Hepatocyte (in vitro differentiated cells): ENCODE results near the gene COL4A3. TPM values are rescaled to one million over a fixed set of nuclear protein-coding genes. Genes with fewer than 3 reads are reported as not detected.

ENCODE experiments used
- DNase-seq: peaks from one replicate; pipeline ENCODE4 v3.0.0-alpha.2; 2016; ENCODE audit warnings: low spot score
- H2AFZ ChIP-seq: fragments of 200-600 bp; sonication (generic); 2 replicates; pipeline ENCODE4 v1.6.0; 2016; ENCODE audit warnings: antibody characterized with exemption, mild to moderate bottlenecking
- H3K27ac ChIP-seq: fragments of 200-600 bp; sonication (generic); 2 replicates; pipeline ENCODE4 v1.5.1; 2016; ENCODE audit warnings: mild to moderate bottlenecking
- H3K27me3 ChIP-seq: fragments of 200-600 bp; sonication (generic); 2 replicates; pipeline ENCODE4 v1.6.1; 2016
- H3K36me3 ChIP-seq: fragments of 200-600 bp; sonication (generic); replicated peaks from 2 replicates; pipeline ENCODE4 v1.5.1; 2016; ENCODE audit warnings: low read depth; ENCODE audit not compliant: insufficient read depth
- H3K4me1 ChIP-seq: fragments of 200-600 bp; sonication (generic); 2 replicates; pipeline ENCODE4 v1.5.1; 2016; ENCODE audit warnings: mild to moderate bottlenecking, moderate library complexity; ENCODE audit not compliant: insufficient read depth
- H3K4me2 ChIP-seq: fragments of 200-600 bp; sonication (generic); 2 replicates; pipeline ENCODE4 v1.6.0; 2016
- H3K4me3 ChIP-seq: fragments of 200-600 bp; sonication (generic); 2 replicates; pipeline ENCODE4 v1.5.1; 2016; ENCODE audit warnings: mild to moderate bottlenecking
- H3K79me2 ChIP-seq: fragments of 200-600 bp; sonication (generic); 2 replicates; pipeline ENCODE4 v1.6.0; 2017; ENCODE audit warnings: mild to moderate bottlenecking
- H3K9me2 ChIP-seq: fragments of 200-600 bp; sonication (generic); replicated peaks from 2 replicates; pipeline ENCODE4 v1.6.0; 2017; ENCODE audit warnings: mild to moderate bottlenecking; ENCODE audit not compliant: insufficient read depth
- H3K9me3 ChIP-seq: fragments of 200-600 bp; sonication (generic); 2 replicates; pipeline ENCODE4 v1.5.1; 2016; ENCODE audit warnings: low read depth, mild to moderate bottlenecking
- H4K20me1 ChIP-seq: fragments of 200-600 bp; sonication (generic); 2 replicates; pipeline ENCODE4 v1.6.0; 2016; ENCODE audit warnings: mild to moderate bottlenecking; ENCODE audit not compliant: insufficient read depth, poor library complexity, severe bottlenecking
- EZH2 ChIP-seq: fragments of 200-600 bp; sonication (generic); IDR thresholded peaks from 2 replicates; pipeline ENCODE4 v1.6.1; 2016; ENCODE audit warnings: antibody characterized with exemption, mild to moderate bottlenecking, borderline replicate concordance
- EZH2phosphoT487 ChIP-seq: fragments of 200-600 bp; sonication (generic); IDR thresholded peaks from one replicate; pipeline ENCODE4 v1.6.1; 2018; ENCODE audit warnings: antibody characterized with exemption, mild to moderate bottlenecking, low read depth, moderate library complexity; ENCODE audit not compliant: unreplicated experiment, severe bottlenecking
- WGBS: methylation state at CpG from one replicate; pipeline ENCODE4 v1.1.6; 2016; ENCODE audit warnings: low lambda C conversion rate; ENCODE audit errors: missing lambda C conversion rate; 5-methylcytosine and 5-hydroxymethylcytosine counted together
- polyA plus RNA-seq: library from polyadenylated mRNA; unstranded; fragments of >200 nt; fragmentation: Nextera tagmentation; extraction: Ambion mirVana; gene quantifications from 2 replicates; pipeline ENCODE4 v1.2.1, GENCODE V29; 2016
- total RNA-seq: library from RNA; depleted of rRNA; stranded (reverse); fragments of >200 nt; gene quantifications from 2 replicates; pipeline ENCODE4 v1.2.3, GENCODE V29; 2014
- TF ChIP-seq, protein P1 (sequence below): fragments of 200-600 bp; sonication (generic); IDR thresholded peaks from 2 replicates; pipeline ENCODE4 v1.5.1; 2016; ENCODE audit warnings: antibody characterized with exemption, mild to moderate bottlenecking; ENCODE audit not compliant: poor library complexity

Gene COL4A3
- total and polyA plus RNA-seq, 2 experiments from 2014 or later, result 0.50 TPM; not detected in 1

GRCh38 chr2:227280895-227281294, 116.5 kb downstream of the COL4A3 start:
- DNase-seq, result peak; percentile 11
- no peak overlapping the region for H3K4me3 ChIP-seq
- no peaks in the 10 kb centered on the region for H3K9me3 ChIP-seq
- no peaks in the 10 kb centered on the region for H3K79me2 ChIP-seq
- TF ChIP-seq EZH2, result no peak
- TF ChIP-seq, protein P1, sequence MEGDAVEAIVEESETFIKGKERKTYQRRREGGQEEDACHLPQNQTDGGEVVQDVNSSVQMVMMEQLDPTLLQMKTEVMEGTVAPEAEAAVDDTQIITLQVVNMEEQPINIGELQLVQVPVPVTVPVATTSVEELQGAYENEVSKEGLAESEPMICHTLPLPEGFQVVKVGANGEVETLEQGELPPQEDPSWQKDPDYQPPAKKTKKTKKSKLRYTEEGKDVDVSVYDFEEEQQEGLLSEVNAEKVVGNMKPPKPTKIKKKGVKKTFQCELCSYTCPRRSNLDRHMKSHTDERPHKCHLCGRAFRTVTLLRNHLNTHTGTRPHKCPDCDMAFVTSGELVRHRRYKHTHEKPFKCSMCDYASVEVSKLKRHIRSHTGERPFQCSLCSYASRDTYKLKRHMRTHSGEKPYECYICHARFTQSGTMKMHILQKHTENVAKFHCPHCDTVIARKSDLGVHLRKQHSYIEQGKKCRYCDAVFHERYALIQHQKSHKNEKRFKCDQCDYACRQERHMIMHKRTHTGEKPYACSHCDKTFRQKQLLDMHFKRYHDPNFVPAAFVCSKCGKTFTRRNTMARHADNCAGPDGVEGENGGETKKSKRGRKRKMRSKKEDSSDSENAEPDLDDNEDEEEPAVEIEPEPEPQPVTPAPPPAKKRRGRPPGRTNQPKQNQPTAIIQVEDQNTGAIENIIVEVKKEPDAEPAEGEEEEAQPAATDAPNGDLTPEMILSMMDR, result no peak
- no peak for TF ChIP-seq EZH2phosphoT487
- H3K4me1 ChIP-seq, result no peaks in the 10 kb centered on the region
- no peak overlapping the region for H2AFZ ChIP-seq
- H3K36me3 ChIP-seq, result no peaks in the 10 kb centered on the region
- H3K4me2 ChIP-seq, result no peak overlapping the region
- no peaks in the 10 kb centered on the region for H4K20me1 ChIP-seq
- H3K27ac ChIP-seq, result no peak overlapping the region
- no peaks in the 10 kb centered on the region for H3K27me3 ChIP-seq
- H3K9me2 ChIP-seq, result no peaks in the 10 kb centered on the region

DNA sequence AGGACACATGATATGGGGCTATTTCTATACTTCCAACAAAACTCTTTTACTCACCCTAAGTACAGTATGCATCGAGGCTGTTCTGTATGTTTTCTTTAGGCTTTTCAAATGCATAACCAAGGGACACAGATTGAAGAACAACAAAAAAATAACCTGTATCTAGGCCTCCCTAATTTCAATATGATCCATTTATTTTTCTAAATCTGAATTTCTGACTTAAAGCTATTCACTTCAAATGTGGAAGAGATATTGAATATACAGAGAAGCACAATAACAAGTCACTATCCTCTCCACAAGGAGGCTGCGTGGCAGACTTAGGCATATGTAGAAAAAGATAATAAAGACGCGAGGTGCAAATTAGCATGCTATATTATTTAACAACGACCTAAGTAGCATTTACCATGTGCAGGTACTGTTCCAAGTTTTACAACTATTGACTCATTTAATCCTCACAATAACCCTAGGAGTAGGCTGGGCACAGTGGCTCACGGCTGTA, 121.4 kb downstream of the COL4A3 start:
- H3K27me3 ChIP-seq, result no peaks in the 10 kb centered on the region
- H2AFZ ChIP-seq, result no peak overlapping the region
- TF ChIP-seq EZH2, result no peak
- TF ChIP-seq EZH2phosphoT487, result no peak
- TF ChIP-seq, protein P1, result no peak
- no peak for DNase-seq
- H3K36me3 ChIP-seq, result no peaks in the 10 kb centered on the region
- H3K4me3 ChIP-seq, result no peak overlapping the region
- no peak overlapping the region for H3K27ac ChIP-seq
- H3K79me2 ChIP-seq, result no peaks in the 10 kb centered on the region
- 83% methylated on average over 6 of the region's 6 CpGs for WGBS
- no peak overlapping the region for H3K4me2 ChIP-seq
- H4K20me1 ChIP-seq, result no peaks in the 10 kb centered on the region
- H3K4me1 ChIP-seq, result no peaks in the 10 kb centered on the region
- H3K9me3 ChIP-seq, result no peaks in the 10 kb centered on the region
- H3K9me2 ChIP-seq, result no peaks in the 10 kb centered on the region

DNA sequence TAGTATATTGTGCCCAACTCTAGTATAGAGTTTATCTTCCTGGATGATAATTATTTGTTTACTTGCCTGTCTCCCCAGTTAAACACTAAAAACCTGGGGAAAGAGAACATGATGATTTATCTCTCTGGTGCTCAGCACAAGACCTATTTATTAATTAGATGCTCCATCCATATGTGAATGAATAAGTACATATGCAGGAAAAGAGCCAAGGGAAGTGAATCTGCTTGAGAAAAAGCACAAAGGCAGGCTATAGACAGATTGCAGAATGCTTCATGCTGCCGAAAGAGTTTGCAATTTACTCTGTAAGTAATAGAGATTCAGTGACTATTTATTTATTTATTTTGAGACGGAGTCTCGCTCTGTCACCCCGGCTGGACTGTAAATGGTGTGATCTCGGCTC, 123.3 kb downstream of the COL4A3 start:
- Histone ChIP-seq H4K20me1 (no peaks in the 10 kb centered on the region), H3K4me3 (no peak overlapping the region), H2AFZ (no peak overlapping the region), H3K36me3 (no peaks in the 10 kb centered on the region), H3K27ac (no peak overlapping the region), H3K27me3 (no peaks in the 10 kb centered on the region), H3K4me2 (no peak overlapping the region), H3K79me2 (no peaks in the 10 kb centered on the region), H3K9me3 (no peaks in the 10 kb centered on the region), H3K4me1 (no peaks in the 10 kb centered on the region), H3K9me2 (no peaks in the 10 kb centered on the region)
- 90% methylated on average over 5 of the region's 5 CpGs for WGBS
- no peak for DNase-seq
- TF ChIP-seq, protein P1, result no peak
- TF ChIP-seq EZH2 (no peak), EZH2phosphoT487 (no peak)

DNA sequence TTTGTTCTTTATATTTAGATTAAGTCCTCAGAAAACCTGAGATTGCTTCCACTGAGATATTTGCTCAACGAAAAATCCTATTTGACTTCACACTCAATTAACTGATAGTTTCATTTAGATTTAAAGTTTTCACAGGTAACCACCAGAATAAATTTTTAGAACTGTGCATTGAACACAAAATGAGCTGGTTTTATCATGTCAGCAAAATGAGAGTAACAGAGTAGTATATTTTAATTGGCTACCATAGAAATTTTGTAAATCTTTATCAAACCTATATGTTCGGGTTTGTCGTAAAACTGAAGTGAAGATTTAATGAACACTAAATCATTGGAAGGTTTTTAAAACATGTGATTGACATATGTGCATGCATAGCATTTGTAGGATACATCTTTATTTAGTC, 127.9 kb downstream of the COL4A3 start:
- no peaks in the 10 kb centered on the region for H3K9me2 ChIP-seq
- H3K36me3 ChIP-seq, result no peaks in the 10 kb centered on the region
- no peak for DNase-seq
- WGBS, result 80% methylated on average over 3 of the region's 3 CpGs
- H3K27ac ChIP-seq, result no peak overlapping the region
- H3K4me1 ChIP-seq, result peaks cover 1% of the 10 kb centered on the region
- H3K79me2 ChIP-seq, result no peaks in the 10 kb centered on the region
- no peak overlapping the region for H3K4me3 ChIP-seq
- H3K4me2 ChIP-seq, result no peak overlapping the region
- TF ChIP-seq EZH2phosphoT487 (no peak), EZH2 (no peak)
- TF ChIP-seq, protein P1, result no peak
- H3K27me3 ChIP-seq, result no peaks in the 10 kb centered on the region
- no peaks in the 10 kb centered on the region for H4K20me1 ChIP-seq
- H2AFZ ChIP-seq, result no peak overlapping the region
- no peaks in the 10 kb centered on the region for H3K9me3 ChIP-seq
